Transverse colon (tissue), 4 donors: ENCODE data around the gene SUPV3L1.

Experiments used
- EP300 ChIP-seq: sonication (generic); formaldehyde crosslinking; IDR thresholded peaks from one replicate; pipeline ENCODE4 v1.6.1; 2017; ENCODE audit warnings: antibody characterized with exemption, low read depth
- POLR2A ChIP-seq: fragments of 450-650 bp; IDR thresholded peaks from one replicate; pipeline ENCODE4 v1.6.1; 2016; ENCODE audit warnings: antibody characterized with exemption, mild to moderate bottlenecking, moderate library complexity
- POLR2AphosphoS5 ChIP-seq, 3 donors: sonication (generic); formaldehyde crosslinking; IDR thresholded peaks; one replicate each; pipeline ENCODE4 v1.6.1; 2016; ENCODE audit warnings: antibody characterized with exemption in 3 of 3
- TF ChIP-seq, protein P1 (sequence below), 5 experiments: fragments of 200-600 bp in 3 of 5; fragments of 450-650 bp in 2 of 5; sonication (generic) in 3 of 5; IDR thresholded peaks; 1 replicate in 2 of 5; 2 replicates in 3 of 5; pipeline ENCODE4 v1.5.1; 2016 to 2017; ENCODE audit warnings: antibody characterized with exemption in 5 of 5, inconsistent platforms in 3 of 5, mild to moderate bottlenecking in 2 of 5, moderate library complexity in 1 of 5

- no peak for TF ChIP-seq POLR2AphosphoS5 (IDR thresholded peaks at IDR 0.05)
- TF ChIP-seq, protein P1, sequence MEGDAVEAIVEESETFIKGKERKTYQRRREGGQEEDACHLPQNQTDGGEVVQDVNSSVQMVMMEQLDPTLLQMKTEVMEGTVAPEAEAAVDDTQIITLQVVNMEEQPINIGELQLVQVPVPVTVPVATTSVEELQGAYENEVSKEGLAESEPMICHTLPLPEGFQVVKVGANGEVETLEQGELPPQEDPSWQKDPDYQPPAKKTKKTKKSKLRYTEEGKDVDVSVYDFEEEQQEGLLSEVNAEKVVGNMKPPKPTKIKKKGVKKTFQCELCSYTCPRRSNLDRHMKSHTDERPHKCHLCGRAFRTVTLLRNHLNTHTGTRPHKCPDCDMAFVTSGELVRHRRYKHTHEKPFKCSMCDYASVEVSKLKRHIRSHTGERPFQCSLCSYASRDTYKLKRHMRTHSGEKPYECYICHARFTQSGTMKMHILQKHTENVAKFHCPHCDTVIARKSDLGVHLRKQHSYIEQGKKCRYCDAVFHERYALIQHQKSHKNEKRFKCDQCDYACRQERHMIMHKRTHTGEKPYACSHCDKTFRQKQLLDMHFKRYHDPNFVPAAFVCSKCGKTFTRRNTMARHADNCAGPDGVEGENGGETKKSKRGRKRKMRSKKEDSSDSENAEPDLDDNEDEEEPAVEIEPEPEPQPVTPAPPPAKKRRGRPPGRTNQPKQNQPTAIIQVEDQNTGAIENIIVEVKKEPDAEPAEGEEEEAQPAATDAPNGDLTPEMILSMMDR (IDR thresholded peaks at IDR 0.05), result no peak
- no peak for TF ChIP-seq POLR2A
- no peak for TF ChIP-seq EP300
These were observed 38.8 kb downstream of the SUPV3L1 start for GRCh38 chr10:69218831-69219230.
